ENCODE measurements around the gene KCNMA1.

Gene KCNMA1

DNA sequence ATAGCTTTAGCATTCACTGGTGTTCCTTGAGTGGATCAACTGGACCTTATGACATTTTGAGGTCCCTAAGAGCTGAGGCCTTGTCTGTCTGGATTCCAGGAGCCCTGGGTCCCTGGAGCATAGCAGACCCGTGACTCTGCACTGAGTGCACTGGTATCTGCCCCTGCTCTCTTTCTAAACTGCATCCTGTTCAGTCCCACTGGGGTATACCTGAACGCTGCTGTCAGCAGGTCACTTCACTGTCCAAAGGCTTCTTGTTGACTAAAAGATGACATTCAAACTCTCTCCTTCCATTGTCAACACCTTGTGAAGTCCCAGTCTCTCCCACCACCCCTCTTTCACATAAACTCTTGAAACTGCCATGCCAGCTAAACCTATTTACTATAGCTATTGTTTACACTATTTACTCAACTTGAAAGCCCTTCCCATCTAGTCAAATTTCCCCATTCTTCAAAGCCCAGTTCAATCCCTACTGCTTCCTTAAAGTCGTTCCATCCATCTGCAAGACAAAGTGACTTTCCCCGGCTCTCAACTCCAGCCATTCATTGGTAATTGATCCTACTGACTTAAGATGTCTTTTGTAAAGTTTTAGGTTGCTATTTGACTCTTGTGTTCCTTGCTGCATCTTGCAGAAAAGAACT lies 523.3 kb downstream of the KCNMA1 start:
- Histone ChIP-seq H3K79me2 (ENCODE audit: insufficient read depth, low read depth) (no peaks in the 10 kb centered on the region), H3K4me3 (IDR thresholded peaks at IDR 0.05; ENCODE audit: insufficient read depth, low read depth, low read length) (no peak overlapping the region)

DNA sequence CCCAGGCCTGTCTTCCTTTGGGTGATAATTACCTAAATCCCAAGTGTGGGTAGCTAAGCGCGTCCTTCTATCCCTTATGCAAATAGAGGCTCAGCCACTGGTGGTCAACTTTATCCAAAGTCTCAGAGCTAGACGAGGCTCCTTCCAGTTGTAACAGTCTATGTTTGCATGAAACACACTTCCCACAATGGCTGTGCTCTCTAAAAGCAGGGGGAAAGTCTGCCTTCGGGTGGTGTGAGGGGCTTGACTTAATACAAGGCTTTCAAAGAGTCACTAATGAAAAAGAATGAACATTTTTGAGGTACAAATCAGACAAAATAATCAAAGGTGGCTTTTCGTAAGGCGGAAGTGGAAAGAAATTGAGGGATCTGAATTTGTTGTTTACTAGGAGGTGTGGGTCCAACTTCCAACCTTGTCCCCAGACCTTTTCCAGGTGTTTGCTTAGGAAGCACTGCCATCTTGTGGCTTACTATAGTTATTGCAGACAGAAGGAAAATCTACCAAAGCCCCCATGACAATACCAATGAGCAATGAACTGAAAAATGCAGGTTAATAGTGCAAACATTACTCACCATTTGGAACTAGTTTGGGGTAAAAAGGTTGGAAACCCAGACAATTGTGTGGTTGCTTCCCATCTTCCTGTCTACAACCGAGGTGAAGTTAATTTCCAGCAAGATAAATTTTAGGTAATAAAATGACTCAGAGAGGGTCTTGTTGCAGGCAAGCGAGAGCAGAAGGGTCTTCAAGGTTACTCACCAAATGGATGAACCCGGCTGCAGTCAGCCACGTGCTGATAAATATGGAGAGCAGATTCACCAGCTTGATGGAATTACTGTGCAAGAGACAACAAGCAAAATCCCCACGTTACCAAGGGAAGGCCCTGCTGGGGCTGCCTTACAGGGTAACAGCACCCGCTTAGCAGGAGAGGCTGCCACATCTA lies 525.7 kb downstream of the KCNMA1 start:
- no peaks in the 10 kb centered on the region for H3K4me1 ChIP-seq (ENCODE audit: low read depth, poor library complexity, severe bottlenecking)
- H3K79me2 ChIP-seq (ENCODE audit: insufficient read depth, low read depth) = no peaks in the 10 kb centered on the region
- no peaks in the 10 kb centered on the region for H3K36me3 ChIP-seq (ENCODE audit: insufficient read depth)
- H3K9ac ChIP-seq = no peak overlapping the region
- TF ChIP-seq, protein P1, sequence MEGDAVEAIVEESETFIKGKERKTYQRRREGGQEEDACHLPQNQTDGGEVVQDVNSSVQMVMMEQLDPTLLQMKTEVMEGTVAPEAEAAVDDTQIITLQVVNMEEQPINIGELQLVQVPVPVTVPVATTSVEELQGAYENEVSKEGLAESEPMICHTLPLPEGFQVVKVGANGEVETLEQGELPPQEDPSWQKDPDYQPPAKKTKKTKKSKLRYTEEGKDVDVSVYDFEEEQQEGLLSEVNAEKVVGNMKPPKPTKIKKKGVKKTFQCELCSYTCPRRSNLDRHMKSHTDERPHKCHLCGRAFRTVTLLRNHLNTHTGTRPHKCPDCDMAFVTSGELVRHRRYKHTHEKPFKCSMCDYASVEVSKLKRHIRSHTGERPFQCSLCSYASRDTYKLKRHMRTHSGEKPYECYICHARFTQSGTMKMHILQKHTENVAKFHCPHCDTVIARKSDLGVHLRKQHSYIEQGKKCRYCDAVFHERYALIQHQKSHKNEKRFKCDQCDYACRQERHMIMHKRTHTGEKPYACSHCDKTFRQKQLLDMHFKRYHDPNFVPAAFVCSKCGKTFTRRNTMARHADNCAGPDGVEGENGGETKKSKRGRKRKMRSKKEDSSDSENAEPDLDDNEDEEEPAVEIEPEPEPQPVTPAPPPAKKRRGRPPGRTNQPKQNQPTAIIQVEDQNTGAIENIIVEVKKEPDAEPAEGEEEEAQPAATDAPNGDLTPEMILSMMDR (conservative IDR thresholded peaks at IDR 0.05; ENCODE audit: low read depth, low read length) = peak; percentile 89
- no peak overlapping the region for H3K27ac ChIP-seq
- H2AFZ ChIP-seq (ENCODE audit: low read depth) = no peak overlapping the region
- H3K27me3 ChIP-seq (ENCODE audit: insufficient read depth, low read depth) = no peaks in the 10 kb centered on the region
- H3K4me2 ChIP-seq = no peak overlapping the region
- H4K20me1 ChIP-seq (ENCODE audit: insufficient read depth) = no peaks in the 10 kb centered on the region
- H3K4me3 ChIP-seq (IDR thresholded peaks at IDR 0.05; ENCODE audit: insufficient read depth, low read depth, low read length) = no peak overlapping the region

More for the DNA sequence above, 523.3 kb downstream of the KCNMA1 start:
- H3K9ac ChIP-seq = no peak overlapping the region
- no peaks in the 10 kb centered on the region for H3K4me1 ChIP-seq (ENCODE audit: low read depth, poor library complexity, severe bottlenecking)
- TF ChIP-seq, protein P1 (conservative IDR thresholded peaks at IDR 0.05; ENCODE audit: low read depth, low read length) = no peak
- no peaks in the 10 kb centered on the region for H3K36me3 ChIP-seq (ENCODE audit: insufficient read depth)
- no peak overlapping the region for H3K4me2 ChIP-seq
- H3K27me3 ChIP-seq (ENCODE audit: insufficient read depth, low read depth) = no peaks in the 10 kb centered on the region
- H2AFZ ChIP-seq (ENCODE audit: low read depth) = no peak overlapping the region
- no peaks in the 10 kb centered on the region for H4K20me1 ChIP-seq (ENCODE audit: insufficient read depth)
- no peak overlapping the region for H3K27ac ChIP-seq

DNA sequence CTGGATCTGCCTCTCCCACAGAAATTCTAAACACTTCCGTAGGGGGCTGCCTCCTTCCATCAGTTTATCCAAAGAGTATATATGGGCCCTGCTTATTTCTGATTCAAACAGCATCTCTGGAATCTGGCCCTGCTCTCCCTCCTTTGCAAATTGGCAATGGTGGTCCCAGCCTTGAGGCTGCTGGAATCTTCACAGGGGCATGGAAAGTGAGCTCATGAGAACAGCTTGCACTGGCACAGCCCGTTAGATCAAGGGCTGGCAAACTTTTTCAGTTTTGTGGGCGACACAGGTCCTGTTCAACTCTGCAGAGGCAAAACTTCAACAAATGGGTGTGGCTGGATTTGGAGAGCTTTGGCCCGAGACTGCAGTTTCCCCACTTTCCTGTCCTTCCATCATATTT lies 526.9 kb downstream of the KCNMA1 start:
- Histone ChIP-seq H3K79me2 (ENCODE audit: insufficient read depth, low read depth) (no peaks in the 10 kb centered on the region), H3K27me3 (ENCODE audit: insufficient read depth, low read depth) (no peaks in the 10 kb centered on the region), H3K9ac (no peak overlapping the region), H3K27ac (no peak overlapping the region), H3K4me2 (no peak overlapping the region), H3K4me1 (ENCODE audit: low read depth, poor library complexity, severe bottlenecking) (no peaks in the 10 kb centered on the region), H4K20me1 (ENCODE audit: insufficient read depth) (no peaks in the 10 kb centered on the region), H3K36me3 (ENCODE audit: insufficient read depth) (no peaks in the 10 kb centered on the region), H3K4me3 (IDR thresholded peaks at IDR 0.05; ENCODE audit: insufficient read depth, low read depth, low read length) (no peak overlapping the region), H2AFZ (ENCODE audit: low read depth) (no peak overlapping the region)
- TF ChIP-seq, protein P1 (conservative IDR thresholded peaks at IDR 0.05; ENCODE audit: low read depth, low read length) = no peak

- TF ChIP-seq, protein P1 (conservative IDR thresholded peaks at IDR 0.05; ENCODE audit: low read depth, low read length) = no peak
- Histone ChIP-seq H4K20me1 (ENCODE audit: insufficient read depth) (no peaks in the 10 kb centered on the region), H3K27ac (no peak overlapping the region), H3K27me3 (ENCODE audit: insufficient read depth, low read depth) (no peaks in the 10 kb centered on the region), H3K9ac (no peak overlapping the region), H3K4me2 (no peak overlapping the region), H2AFZ (ENCODE audit: low read depth) (no peak overlapping the region), H3K36me3 (ENCODE audit: insufficient read depth) (no peaks in the 10 kb centered on the region), H3K4me3 (IDR thresholded peaks at IDR 0.05; ENCODE audit: insufficient read depth, low read depth, low read length) (no peak overlapping the region), H3K79me2 (ENCODE audit: insufficient read depth, low read depth) (no peaks in the 10 kb centered on the region), H3K4me1 (ENCODE audit: low read depth, poor library complexity, severe bottlenecking) (no peaks in the 10 kb centered on the region)
Observed at GRCh38 chr10:77109351-77109994, 528.1 kb downstream of the KCNMA1 start.

Measured in KMS-11 (cell line).